DMS153 treated with DMSO at 0.1 percent for 48 hours (cell line): ENCODE data around the gene ABLIM3.

Experiments
- DNase-seq: peaks from one replicate; lab custom pipeline; 2025; ENCODE audit not compliant: unreplicated experiment; lab: John Stamatoyannopoulos, UW

The ABLIM3 gene

DNA sequence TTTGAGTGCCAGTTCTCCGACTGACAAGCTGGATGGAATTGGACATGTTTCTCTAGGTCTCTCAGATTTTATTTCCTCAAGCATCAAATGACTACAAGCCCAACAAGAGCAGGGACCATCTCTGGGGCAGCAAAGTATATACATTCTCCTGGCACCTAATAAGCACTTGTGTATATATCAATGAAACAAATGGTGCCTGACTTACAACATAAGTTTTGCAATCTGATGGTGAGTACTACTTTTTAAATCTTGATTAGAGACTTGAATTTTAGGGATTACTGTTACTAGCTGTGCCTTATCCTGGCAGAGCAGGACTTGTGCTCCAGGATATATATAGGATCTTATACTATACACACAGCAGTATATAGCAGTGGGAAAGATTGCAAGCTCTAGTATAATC is 8.8 kb upstream of the ABLIM3 start:
- DNase-seq: no peak

DNA sequence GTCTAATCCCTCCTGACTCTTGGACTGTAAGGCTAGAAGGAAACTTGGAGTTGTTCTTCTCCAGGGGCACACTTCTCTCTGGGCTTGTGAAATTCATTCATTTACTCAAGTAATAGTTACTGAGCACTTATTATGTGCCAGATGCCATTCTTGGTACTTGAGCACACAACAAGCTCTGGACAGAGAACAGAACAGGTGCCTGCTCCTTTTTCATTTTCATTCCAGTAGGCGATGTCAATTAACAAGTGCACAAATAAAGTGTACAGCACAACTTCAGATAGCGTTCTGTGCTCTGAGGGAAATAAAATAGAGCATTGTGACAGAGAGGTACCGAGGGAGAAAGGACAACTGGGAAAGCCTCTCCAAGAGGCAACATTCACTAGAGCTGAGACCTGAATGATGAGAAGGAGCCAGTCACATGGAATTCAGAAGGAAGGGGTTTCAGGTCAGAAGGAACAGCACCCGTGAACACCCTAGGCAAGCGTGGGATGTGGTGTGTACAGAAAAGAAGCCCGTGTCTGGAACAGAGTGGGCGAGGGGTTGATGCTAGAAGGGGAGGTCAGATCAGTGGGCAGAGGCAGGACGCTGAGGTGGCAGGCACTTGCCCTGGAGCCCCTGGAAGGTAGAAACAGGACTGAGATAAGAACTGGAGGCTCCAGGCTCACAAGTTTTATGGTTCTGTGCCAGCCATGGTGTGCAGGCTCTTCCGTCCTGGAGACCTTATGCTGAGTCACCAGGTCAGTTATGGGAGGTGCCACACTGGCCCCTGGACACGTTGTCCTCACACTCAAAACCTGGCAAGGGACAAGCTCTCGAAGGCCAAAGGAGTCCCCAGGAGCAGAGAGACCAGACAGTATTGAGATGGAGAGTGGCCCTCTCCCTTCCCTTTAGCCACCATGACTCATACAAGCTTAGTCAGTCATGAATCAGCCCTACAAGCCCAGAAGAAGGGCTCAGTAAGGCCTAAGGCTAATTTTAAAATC is 7.2 kb upstream of the ABLIM3 start:
- DNase-seq: no peak

DNA sequence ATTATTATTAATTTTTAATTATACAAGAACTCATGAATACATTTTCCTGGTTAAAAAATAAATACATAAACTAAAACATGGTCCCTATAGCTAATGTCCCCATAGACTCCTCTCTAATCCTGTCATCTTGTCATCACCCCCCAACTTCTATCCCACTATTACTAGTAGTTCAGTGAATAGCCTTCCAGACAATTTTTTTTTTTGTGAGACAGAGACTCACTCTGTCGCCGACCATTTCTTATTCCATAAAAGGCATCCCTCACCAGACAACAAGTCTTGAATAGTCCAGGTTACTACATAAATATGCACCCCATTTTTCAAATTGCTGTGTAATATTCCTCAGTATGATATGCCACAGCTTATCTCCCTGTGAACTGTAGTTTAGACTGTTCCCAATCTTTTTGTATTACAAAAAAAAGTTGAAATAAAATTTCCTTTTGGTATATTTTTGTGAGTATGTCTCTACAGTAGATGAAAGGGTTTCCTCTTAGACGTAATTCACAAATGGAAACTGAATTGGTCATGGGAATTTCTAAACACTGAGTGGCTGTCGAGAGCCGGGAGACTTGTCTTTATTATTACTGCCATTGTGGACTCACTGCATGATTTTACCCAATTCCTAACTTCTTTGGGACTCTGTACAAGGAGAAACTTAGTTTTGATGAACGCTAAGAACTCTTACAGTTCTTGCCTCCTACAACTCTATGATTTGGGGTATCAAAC is 6.4 kb upstream of the ABLIM3 start:
- no peak for DNase-seq

DNA sequence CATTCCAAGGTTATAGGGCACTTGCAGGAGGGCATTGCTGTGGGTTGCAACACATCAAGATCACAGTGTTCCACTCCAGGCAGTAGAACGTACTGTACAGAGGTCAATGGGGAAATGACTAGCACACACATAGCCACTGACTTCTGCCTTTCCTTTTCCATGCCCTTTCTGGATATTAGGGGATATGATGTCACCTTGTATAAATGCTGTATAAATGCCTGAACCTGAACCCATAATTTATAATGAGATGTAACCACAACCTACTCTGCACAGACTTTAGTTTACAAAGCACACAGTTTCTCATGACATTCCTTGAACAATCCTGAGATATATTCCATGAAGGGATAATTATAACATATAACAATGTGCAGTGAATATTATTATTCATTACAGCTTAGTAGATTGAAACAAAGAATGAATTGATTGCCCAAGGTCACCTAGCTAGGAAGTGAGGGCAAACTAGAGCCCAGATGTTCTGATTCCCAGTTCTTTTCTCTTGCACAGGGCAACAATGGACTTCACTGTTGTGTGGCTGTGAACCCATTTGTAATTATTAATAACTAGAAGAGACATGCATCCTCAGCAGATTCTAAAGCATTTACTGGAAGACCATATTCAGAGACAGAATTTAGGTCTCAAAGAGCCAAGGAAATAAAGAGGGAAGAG is 5.6 kb upstream of the ABLIM3 start:
- no peak for DNase-seq

DNA sequence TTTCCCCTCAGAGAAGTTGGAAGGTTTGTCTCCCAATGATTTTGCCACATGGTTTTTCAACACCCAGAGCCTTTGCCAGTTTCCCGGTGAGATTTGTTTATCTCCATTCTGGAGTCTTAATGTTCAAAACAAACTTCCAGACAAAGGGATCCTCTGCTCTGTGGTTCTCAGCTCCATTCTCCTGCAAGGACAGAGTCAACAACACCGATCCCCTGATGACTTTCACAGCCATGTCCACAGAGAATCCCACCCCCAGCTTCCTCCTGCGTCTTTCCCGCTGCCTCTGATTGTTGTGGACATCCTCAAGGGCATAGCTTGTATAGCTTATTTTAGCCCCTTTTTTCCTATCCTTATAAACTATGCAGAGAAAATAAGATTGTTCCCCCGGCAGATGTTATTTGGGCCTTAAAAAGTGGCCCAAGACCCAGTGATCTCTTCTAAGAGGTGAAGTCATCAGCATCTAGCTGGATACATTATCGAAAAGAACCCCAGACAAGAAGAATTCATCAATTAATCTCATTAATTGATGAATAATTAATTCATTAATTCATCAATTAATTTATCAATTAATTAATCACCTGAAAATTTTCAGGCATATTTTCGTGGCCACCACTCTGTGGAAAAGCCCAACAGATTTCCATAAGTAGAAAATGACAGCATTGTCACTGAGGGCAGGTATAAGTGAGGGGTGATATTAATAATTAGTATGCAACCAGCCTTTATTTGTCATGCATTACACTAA is 2.9 kb upstream of the ABLIM3 start:
- no peak for DNase-seq

DNA sequence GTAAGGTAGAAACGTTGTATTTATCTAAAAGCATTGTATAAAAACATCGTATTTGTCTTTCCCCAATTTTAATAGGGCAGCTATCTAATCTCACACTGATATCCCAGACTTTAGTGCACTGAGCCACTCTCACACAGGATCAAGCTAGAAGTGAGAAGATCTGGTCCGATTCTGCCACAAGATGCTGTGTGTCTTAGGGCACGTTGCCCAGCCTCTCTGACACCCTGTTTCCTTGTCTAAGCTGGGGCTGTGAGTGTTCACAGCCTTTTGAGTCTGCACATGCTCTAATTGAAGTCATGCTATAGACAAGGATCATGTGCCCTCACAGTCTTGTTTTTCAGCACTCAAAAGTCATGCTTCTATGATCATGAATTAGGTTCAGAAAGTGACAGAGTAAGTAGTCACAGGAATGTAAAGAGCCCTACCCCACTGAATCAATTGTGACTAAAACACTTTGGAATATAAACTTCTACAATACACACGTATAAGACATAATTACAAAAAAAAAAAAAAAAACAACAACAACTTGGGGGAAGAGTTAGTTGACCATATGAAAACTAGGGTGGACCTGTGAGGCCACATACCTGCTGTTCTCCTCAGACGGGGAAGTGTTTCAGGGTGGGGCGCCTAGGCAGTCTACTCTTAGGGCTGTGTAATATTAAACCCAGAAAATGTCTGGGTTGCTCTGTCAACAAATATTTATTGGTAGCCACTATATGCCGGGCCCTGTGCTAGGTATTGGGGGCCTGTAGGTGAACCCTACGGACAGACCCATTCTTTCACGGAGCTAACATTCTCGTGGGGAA is 893 bp upstream of the ABLIM3 start:
- DNase-seq: no peak

DNA sequence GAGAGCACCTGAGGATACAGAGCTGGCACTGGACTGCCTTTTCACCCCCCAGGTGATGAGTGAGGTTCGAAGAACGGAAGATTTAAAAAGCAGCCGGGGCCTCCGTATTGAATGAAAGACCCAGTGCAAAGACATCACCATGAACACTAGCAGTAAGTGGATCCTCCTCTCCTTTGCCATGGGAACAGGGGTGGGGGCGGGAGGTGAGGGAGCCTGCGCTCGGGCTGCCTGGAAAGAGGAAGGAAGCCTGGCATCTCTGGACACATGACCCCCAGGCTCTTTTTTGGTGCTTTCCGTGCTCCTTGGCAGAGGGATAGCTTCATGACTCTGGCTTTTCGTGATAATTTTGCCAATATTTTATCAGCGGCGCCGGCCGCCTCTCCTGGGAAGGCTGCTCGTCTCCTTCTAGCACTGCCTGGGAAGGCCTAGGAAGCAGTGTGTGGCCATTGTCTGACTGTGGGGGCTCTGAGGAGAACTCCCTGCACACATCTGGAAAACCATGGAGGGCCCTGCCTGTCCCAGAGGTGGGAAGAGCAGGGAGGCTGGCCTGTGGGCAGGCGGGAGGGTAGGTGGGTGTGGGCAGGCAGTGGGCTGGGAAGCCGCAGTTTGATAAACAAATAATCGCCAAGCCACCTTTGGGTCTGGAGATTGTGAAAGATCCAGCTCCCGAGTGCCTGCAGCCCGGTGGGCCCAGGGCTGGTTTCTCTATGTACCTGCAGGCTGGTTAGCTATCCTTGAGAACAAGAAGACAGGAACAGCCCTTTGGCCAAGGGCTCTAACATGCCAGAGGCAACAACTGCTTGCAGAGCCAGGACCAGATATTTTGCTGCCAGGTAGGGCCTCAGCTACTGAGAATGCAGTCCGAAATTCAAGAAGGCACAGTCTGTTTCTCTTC is 911 bp downstream of the ABLIM3 start:
- no peak for DNase-seq

DNA sequence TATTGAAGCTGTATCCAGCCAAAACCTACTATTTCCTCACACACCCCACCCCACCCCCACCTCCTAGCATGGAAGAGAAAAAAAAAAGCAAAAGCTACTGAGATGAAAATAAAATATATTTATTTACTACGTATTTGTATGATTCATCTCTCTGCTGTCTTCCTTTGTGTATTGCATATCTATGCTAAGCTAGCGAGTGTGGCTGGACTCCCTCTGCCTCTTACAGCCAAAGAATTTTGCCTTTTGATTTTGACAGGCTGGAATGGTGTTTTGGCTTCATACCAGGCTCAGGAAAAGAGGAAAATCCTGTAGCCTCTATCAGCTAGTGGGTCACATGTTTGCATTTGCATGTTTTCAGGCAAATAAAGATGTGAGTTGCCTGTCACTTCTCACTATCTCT is 2.2 kb downstream of the ABLIM3 start:
- no peak for DNase-seq

DNA sequence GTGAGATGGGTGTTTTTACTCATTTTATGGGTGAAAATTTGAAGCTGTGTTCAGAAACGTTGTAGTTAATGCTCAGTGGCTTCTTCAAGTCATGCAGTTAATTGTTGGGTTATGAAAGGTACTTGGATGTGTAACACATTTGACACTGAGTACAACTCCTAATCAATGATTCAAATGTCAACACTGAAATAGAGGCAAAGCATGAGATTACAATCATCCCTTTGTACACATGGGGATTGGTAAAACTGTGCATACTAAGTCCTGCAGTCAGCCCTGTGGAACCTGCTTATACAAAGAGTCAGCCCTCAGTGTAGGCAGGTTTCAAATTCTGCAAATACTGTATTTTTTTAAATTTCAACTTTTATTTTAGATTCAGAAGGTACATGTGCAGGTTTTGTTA is 3.3 kb downstream of the ABLIM3 start:
- no peak for DNase-seq

DNA sequence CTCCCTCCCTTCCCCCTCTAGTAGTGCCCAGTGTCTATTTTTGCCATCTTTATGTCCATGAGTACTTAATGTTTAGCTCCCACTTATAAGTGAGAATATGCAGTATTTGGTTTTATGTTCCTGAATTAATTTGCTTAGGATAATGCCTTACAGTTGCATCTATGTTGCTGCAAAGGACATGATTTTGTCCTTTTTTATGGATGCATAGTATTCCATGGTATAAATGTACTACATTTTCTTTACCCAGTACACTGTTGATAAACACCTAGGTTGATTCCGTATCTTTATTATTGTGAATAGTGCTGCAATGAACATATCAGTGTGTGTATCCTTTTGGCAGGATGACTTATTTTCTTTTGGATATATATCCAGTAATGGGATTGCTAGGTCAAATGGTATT is 3.8 kb downstream of the ABLIM3 start:
- no peak for DNase-seq

DNA sequence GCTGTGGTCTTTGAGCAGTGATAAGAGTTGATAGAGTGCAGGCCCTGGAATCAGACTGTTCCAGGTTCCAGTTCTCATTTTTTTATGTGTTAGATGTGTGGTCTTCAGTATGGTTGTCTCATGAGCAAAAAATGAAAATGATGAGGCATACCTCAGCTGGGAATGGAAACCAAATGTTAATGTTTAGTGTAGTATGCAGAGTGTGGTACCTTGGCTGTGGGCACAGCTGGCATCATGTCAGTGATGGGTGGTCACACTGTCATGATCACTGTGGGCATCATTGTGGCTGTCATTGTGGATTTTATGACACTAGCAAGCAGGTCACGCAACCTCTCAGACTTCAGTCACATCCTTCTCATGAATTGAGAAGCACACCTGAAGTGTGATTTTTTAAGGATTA is 6.4 kb downstream of the ABLIM3 start:
- DNase-seq: no peak

DNA sequence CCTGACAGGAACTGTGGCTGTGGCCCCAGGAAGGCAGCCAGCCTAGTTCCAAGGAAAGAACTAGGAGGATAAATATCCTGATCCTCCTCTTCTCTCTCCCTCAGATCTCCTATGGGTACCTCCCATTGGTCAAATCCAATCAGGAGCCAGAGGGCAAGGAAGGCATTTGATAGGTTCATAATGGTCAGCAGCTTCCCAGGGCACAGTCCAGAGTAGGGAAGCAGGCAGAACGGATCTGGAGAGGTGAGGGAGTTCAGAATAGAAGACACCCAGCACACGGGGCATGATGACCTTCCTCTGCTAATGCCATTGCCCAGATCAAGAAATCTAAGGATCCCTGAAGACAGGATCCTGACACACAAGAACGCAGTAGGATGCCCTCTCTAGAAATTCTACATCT is 8.6 kb downstream of the ABLIM3 start:
- no peak for DNase-seq

DNA sequence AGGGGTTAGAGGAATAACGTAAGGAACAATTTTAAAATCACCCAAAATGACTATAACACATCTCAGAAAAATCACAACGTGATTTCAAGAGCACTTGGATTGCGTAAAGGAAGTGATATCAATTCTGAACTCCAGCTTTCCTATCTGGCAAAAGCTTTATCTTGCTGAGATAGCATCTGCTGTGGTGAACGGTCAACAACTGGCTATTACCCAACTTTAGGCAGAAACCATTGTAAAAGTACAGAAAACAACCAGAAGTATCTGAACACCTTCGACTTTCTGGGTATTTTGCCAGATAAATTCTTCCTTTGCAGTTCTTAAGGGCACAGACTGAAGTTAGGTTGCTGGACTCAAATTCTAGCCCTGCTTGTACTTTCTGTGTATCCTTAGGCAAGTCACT is 9.2 kb downstream of the ABLIM3 start:
- no peak for DNase-seq

DNA sequence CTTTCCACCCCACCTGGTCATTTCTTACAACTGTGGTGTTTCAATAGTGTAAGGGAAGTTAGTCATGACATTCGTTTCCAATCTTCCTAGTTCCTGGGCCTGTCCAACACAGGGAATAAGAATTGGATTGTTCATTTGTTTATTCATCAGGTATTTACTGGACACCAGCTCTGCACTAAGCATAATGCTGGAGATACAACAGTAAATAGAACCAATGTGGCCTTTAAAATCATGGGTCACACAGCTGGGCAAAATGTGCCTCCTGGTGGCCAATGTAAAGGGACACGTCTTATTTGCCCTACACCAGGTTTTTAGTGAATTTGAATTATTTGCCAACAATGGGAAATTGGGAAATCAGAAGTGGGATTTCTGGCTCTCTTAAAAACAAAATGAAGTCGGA is 10.4 kb downstream of the ABLIM3 start:
- no peak for DNase-seq

DNA sequence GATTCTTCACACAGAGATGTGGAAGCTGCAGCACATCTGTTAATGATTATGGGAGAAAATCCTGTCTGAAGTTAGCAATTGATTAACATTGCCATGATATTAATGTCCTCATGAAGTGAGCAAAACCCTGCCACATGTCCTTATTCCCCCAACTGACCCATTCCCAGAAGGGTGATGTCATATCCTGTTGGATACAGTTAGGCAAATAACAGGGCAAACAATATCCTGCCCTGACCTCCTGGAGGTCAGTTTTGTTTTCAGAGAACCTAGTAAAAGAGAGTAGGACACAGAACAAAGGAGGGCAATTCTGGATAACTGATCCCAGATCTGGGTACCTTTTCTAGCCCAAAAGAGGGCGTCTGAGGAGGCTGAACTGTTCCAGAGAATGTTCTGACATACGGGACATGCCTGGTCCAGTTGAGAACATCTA is 11.0 kb downstream of the ABLIM3 start:
- no peak for DNase-seq

DNA sequence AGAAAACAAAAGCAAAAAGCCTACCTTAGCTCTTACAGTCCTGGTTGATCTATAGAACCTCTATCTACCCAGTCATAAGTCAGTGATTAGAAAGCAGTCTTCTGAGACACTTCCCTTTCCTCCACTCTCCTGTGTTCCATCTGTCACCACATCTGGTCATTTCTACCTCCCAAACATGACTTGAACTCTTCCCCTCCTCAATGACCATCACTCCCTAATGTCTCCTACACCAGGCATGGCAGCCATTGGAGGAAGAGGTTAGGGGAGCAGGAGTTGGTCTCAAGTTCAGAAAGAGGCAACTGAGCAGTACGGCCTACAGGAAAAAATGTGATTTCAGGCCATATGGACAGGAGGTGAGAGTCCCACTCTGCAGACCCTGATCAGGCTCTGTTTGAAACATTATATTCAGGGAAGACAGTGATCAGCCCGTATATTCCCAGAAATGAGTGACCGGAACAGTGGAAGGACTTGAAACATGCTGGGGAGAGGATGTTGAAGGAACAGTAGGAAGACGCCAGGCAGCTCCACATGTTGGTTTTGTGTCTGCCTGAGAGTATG is 12.0 kb downstream of the ABLIM3 start:
- no peak for DNase-seq

DNA sequence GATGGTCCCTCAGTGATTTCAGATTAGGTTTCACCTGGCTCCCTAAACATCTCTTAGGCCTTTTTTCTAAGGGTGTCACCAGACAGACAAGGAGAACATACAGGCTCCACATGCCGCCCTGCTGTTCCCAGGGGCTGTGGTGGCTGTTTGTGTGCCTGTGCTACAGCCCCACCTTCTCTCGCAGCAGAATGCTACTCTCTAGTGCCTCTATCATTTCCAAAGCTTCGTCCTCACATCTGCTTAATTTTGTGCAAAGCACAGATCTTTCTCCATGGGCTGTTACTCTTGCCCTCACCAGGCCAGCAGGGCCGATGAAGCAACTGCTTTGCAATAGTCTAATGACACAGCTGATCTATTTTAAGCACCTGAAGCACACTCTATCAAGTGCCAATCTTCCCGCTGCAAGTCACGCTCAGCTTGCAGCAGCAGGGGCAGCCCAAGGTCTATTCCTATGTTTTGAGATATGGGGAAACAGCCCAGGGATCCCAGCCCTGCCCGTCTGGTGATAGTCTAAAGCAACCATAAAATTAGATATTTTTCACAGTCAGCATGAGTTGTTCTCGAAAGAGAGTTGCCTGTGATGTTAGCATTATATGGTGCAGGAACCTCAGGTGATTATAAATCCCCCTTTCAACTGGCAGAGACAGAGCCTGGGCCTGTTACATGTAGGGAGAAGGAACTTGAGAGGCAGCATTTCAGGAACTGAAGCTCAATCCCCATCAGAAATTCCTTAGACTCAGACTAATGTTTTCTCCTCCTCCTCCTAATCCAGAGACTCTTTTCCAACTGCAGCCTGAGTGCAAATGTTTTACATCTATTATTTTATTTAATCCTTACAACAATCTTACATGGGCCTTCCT is 12.7 kb downstream of the ABLIM3 start:
- no peak for DNase-seq

DNA sequence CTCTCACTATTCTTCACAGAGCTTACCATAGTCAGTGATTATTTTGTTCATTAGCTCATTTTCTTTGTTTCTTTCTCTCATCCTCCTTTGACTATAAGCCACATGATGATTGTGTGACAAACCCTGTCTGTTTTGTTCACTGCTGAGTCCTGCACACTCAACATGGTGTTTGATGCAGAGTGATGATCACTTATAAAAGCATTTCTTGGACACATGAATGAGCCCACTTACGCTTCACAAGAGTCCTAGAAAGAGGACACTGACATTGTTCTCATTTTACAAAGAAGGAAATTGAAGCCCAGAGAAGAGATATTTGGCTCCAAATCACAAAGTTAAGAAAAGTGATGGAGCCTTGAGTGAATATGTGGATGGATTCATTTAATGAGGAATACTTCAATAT is 13.4 kb downstream of the ABLIM3 start:
- no peak for DNase-seq
